ENCODE data around the gene LARGE1.

LARGE1 gene

GRCh38 chr22:33648478-33648877 lies 271.8 kb downstream of the LARGE1 start:
- DNase-seq = no peak

- DNase-seq = no peak
Measured at GRCh38 chr22:33640900-33641299, 279.4 kb downstream of the LARGE1 start.

DNA sequence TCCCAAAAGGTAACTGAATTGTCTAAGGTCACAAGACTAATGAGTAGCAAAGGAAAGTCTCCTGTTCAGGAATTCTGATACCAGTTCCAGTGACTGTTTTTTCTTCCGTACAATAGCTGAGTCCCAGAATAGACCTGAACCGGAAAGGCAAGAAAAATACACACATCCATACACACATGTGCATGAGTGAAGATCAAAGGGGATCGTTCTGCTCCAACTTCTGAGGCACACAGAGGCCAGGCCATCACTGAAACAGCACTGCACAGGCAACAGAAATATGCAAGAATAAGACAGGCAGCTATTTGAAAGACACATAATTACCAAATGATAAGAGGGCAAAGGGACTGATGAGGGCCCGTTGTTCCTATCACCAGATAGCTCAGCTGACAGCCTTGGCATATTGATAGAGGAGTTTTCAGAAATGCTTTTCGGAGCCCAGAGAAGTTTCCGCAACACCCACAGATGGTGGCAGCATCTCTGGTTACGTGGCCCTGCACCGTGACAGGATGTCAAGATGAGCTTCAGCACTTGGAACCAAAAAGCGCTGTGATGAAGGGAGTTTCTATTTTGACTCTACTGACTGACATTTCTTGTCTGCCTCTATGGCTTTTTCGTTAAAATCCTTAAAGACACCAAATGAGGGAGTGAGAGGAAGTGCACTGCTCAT lies 280.6 kb downstream of the LARGE1 start:
- DNase-seq = no peak

- DNase-seq = no peak
Measured at GRCh38 chr22:33635766-33636165, 284.5 kb downstream of the LARGE1 start.

DNA sequence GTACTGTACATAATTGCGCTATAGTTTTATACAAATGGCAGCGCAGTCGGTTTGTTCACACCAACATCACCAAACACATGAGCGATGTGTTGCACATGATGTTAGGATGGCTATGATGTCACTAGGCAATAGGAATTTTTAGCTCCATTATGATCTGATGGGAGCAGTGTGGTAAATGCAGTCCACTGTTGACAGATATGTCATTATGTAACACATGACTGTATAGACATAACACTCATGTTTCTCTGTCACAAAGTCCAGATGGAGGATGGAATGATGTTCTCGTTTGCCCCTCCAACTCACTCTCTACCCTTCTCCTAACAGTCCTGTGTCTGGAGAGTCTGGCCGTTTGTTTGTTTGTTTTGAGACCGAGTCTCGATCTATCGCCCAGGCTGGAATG lies 288.5 kb downstream of the LARGE1 start:
- DNase-seq = no peak

DNA sequence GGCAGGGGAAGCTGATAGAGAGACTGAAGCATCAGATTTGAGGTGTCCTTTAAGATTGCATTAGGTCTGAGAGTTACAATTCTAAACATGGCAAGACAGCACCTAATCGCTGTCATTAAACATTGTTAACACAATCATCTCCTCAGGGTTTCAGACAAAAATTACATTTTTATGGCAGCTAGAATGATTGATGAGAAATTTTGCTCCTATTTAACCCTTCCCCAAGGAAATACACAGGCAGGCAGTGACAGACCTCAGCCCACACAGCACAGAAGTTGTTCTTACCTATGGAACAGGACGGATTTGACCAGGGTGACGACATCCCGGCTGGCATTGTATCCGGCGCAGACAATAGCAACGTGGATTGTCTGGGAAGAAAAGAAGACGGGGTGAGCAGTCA lies 294.3 kb downstream of the LARGE1 start:
- no peak for DNase-seq

DNA sequence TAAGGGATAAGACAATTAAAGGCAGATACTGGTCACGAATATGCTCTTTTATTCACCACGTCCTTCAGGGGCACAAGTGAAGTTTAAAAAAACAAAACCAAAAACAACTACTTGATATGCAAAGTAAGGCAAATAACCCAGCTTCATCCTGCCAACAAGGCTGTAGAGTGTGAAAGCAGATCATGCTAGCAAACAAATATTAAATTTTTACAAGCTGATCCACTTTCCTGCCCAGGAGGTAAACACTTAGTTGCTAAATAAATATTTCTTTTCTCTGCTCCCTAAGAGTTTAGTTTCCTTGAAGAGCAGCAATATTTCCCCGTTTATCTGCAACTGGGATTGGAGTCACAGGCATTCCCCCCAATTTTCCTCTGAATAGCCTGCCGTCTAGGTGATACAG lies 300.2 kb downstream of the LARGE1 start:
- no peak for DNase-seq

DNA sequence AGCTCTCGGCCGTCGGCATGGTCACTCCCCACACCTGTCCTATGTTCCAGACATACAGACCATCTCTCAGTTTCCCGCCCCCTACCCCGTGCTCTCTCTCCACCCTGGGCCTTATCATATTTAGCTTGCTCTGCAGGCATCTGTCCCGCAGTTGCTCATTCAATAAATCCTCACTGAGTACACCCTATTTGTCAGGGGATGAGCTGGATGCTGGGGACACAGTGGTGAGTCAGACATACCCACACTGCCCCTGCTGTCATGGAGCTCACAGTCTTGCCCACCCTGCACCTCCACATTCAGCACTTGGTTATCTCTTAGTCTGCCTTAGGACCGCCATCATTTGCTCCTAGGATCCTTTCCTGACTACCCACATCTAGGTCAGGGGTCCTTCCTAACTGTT lies 313.8 kb downstream of the LARGE1 start:
- no peak for DNase-seq

GRCh38 chr22:33605666-33606065 lies 314.6 kb downstream of the LARGE1 start:
- DNase-seq = no peak

DNA sequence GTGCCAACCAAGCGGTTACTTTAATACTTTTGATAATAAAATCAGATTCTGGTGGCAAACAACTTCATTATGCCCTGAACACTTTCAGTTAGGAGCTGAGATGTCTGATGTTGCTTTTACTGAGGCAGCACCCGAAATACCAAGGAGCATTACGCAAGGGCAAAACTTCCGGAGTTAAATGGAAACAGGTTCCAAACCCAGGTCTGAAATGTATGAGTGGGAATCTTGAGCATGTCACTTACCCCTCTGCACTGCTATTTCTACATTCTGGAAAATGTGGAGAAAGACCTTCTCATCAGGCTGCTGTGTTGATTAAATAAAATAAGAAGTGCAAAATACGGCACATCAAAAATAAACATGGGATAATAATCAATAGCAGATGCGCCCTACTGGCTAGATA lies 315.1 kb downstream of the LARGE1 start:
- no peak for DNase-seq

DNA sequence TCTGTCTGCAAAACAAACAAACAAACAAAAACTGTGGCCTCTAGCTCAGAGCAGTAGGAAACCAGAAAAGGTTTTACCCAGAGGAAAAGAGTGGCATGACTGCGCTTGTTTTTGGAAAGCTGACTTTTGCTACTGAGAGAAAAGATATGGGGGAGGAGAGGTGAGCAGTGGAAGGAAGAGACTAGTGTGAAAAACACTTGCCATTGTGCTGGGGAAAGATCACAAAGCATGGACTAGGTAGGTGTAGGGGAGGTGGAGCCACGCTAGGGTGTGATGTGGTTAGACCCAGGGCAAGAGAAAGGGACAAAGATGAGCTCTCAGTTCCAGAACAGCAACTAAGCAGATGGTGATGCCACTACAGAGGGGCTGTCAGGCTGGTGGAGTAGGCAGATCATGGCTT lies 319.2 kb downstream of the LARGE1 start:
- no peak for DNase-seq

- no peak for DNase-seq
Measured at GRCh38 chr22:33600595-33600994, 319.7 kb downstream of the LARGE1 start.

DNA sequence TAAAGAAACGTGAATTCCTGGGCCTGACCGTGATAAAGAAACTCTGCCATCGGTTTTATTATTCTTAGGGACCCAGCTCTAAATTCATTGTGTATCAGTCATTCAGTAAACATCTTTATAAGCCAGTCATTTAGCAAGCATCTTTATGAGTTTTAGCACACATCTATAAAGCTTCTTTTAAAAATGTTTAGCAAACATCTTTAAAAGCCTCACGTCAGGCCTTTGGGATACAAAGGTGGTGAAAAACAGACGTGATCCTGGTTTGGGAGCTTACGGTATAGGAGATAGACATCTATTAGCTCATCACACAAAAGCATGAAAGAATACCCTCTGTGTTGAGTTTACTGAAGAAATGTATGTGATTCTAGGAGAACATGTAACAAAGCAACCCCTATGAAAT lies 320.2 kb downstream of the LARGE1 start:
- DNase-seq = no peak

DNA sequence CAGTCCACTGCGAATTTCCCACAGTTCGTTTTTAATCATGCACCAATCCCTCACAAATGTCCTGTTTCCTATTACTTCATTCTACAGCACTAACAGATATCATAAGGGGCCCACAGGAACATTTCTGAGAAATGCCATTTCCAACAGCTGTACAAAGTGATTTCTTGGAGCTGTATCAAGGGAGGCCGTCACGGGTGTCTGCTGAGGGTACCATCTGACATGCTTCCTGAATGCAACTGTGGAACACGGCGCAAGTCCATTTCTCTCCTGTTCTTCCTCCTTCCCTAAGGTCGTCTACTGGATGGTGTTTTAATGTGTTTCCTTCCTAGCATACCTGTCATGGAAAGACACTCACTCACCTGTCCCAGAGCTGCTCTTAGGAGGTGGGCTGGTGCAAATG lies 320.7 kb downstream of the LARGE1 start:
- DNase-seq = no peak

DNA sequence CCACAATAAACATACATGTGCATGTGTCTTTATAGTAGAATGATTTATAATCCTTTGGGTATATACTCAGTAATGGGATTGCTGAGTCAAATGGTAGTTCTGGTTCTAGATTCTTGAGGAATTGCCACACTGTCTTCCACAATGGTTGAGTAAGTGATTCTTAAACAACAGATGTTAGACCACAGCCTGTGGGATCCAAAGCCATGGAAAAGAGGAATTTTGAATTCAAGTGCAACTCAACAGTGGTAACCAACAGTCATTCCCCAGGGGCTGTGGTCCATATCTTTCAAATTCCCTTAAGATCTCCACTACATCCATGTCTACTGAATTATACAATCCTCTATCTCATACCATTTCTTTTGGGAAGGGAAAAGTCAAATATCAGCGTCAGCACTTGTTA lies 321.5 kb downstream of the LARGE1 start:
- DNase-seq = no peak

- DNase-seq = no peak
Measured at GRCh38 chr22:33597274-33597985, 322.8 kb downstream of the LARGE1 start.

DNA sequence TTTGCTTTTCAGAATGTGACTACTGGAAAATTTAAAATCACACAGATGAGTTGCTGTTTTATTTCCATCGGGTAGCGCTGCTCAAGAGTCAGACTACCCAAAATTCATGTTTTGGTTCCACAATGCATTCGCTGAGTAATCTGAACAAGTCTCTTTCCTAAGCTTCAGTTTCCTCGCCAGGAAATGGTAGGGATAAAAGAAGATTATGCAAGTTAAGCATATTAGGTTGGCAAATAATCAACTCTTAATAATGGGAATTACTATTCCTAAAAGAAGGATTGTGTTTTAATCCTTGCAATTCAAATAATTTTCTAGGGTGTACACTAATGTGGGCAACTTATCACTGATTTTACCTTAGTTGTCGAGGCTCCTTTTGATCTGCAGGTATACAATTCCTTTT lies 326.5 kb downstream of the LARGE1 start:
- DNase-seq = no peak

- DNase-seq = no peak
Measured at GRCh38 chr22:33591946-33592345, 328.3 kb downstream of the LARGE1 start.

- no peak for DNase-seq
Measured at GRCh38 chr22:33589297-33589696, 331.0 kb downstream of the LARGE1 start.

DNA sequence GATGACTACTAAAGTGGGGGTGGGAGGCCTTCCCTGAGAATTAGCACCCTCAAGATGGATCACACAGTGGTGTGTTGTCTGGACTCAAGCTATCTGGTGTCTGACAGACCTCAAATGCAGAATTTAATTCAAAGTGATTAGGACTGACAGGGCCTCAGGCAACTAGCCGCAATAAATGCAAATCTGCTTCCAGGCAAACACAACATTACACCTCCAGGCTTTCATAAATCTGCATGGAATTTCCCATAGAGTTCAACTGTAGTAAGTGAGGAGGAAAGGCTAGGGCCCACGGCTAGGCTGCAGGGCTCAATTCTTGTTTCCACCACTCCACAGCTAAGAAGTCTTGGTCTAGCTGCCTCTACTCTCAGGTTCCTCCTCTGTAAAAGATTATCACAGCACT lies 331.4 kb downstream of the LARGE1 start:
- no peak for DNase-seq

DNA sequence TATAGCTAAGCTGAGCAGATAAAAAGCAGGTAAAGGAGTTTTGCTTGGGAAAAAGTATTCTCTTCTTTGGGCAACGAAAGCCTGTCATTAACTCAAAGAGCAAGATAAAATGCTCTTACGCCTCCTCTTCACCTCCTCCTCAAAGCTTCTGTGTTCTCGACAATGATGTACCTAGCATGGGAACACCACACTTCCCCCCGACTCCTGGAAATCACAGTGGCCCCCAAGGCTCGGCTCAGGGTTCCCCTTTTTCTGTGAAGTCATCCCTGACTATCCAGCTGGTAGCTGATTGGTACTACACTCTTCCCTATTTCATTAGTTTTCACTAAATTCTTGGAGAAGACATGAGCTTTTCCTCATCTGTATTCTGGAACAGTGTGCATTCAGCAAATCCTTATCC lies 336.1 kb downstream of the LARGE1 start:
- DNase-seq = no peak

- no peak for DNase-seq
Measured at GRCh38 chr22:33582822-33583400, 337.4 kb downstream of the LARGE1 start.

- DNase-seq = no peak
Measured at GRCh38 chr22:33580310-33580709, 340.0 kb downstream of the LARGE1 start.

DNA sequence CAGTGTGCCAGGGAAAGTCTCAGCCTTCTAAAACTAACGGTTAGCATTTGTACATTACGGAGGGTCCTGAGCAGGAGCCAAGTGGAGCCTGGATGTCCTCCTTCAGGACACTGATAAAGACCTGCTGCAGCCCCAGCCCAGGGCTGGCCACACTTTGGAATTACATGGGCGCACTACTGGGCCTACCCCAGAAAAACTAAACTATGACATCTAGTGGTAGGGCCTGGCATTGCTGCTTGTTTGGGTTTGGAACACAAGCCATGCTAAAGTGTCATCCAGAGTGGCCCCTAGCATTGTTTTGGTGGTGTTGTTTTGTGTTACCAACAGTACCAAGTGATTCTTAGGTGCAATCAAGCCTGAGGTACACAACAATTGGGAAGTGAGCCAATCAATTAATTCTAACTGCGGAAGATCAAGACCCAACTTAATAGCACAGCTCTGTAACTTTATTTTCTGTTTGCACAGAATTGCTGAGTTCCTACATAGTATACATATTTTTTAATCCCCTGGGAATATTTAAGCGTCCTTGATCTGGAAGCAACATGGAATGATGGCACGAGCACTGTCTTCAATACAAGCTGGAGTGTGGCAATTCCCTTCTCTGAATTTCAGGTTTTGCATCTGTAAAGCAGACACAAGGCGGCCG lies 340.7 kb downstream of the LARGE1 start:
- peak; percentile 41 for DNase-seq

Measured in femur (tissue), 1 donor.